Globus pallidus (tissue), 1 donor: Measurements from ENCODE around the gene RAPGEFL1.
"Not testable (repeated sequence)": the region's sequence is repeated elsewhere in the genome, so short reads cannot be mapped to it uniquely, and the experiment has no call there.

Experiments
- DNase-seq: peaks from one replicate; pipeline ENCODE4 v3.0.0-alpha.2; 2015; ENCODE audit warnings: low spot score

Gene RAPGEFL1, protein sequence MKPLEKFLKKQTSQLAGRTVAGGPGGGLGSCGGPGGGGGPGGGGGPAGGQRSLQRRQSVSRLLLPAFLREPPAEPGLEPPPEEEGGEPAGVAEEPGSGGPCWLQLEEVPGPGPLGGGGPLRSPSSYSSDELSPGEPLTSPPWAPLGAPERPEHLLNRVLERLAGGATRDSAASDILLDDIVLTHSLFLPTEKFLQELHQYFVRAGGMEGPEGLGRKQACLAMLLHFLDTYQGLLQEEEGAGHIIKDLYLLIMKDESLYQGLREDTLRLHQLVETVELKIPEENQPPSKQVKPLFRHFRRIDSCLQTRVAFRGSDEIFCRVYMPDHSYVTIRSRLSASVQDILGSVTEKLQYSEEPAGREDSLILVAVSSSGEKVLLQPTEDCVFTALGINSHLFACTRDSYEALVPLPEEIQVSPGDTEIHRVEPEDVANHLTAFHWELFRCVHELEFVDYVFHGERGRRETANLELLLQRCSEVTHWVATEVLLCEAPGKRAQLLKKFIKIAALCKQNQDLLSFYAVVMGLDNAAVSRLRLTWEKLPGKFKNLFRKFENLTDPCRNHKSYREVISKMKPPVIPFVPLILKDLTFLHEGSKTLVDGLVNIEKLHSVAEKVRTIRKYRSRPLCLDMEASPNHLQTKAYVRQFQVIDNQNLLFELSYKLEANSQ

GRCh38 chr17:40177275-40177874 lies at the start of gene RAPGEFL1:
Gene RAPGEFL1, plus strand, starts transcription at chr17:40177470. Its CDS starts 392 bp downstream, at chr17:40177862.
- DNase-seq, result peak; percentile 25

GRCh38 chr17:40129498-40129897 lies 47.8 kb upstream of the RAPGEFL1 start:
- no peak for DNase-seq

GRCh38 chr17:40130352-40131042 lies 46.8 kb upstream of the RAPGEFL1 start:
- no peak for DNase-seq

GRCh38 chr17:40134184-40134583 lies 43.1 kb upstream of the RAPGEFL1 start:
- no peak for DNase-seq

- DNase-seq, result no peak
Measured at GRCh38 chr17:40135817-40136216, 41.5 kb upstream of the RAPGEFL1 start.

DNA sequence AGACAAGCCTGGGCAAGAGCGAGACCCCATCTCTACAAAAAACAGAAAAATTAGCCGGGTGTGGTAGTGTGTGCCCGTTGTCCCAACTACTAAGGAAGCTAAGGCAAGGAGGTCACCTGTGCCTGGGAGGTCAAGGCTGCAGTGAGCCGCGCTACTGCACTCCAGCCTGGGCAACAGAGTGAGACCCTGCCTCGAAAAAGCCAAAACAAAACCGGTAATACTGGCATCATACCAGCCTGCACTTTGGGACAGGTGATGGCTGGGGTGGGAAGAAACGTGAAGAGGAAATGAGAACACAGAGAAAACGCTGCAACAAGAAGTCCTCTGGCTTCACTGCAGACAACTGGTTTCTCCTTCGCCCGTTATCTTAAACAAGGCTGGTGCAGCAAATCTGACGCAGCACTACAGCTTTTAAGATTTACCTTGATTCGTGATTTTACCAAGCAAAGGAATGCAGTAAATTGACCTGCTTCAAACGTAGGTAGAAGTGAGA lies 37.7 kb upstream of the RAPGEFL1 start:
- DNase-seq, result no peak

- DNase-seq, result not testable (repeated sequence)
Measured at GRCh38 chr17:40143166-40143565, 34.1 kb upstream of the RAPGEFL1 start.

GRCh38 chr17:40145476-40145875 lies 31.8 kb upstream of the RAPGEFL1 start:
- DNase-seq, result no peak

DNA sequence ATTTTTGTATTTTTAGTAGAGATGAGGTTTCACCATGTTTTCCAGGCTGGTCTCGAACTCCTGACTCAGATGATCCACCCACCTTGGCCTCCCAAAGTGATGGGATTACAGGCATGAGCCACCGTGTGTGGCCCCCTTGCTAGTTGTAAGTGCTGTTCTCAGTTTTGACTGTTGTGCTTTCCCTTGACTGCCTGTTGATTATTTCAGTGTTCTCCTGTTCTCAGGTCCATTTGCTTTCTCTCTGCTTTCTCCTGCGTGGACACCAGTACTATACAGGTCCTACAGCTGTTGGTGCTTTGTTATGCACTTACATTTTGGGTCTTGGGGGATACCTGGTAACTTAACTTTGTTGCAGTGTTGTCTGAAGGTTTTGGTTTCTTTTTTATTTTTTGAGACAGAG lies 28.7 kb upstream of the RAPGEFL1 start:
- no peak for DNase-seq

GRCh38 chr17:40150276-40150675 lies 27.0 kb upstream of the RAPGEFL1 start:
- DNase-seq, result no peak

DNA sequence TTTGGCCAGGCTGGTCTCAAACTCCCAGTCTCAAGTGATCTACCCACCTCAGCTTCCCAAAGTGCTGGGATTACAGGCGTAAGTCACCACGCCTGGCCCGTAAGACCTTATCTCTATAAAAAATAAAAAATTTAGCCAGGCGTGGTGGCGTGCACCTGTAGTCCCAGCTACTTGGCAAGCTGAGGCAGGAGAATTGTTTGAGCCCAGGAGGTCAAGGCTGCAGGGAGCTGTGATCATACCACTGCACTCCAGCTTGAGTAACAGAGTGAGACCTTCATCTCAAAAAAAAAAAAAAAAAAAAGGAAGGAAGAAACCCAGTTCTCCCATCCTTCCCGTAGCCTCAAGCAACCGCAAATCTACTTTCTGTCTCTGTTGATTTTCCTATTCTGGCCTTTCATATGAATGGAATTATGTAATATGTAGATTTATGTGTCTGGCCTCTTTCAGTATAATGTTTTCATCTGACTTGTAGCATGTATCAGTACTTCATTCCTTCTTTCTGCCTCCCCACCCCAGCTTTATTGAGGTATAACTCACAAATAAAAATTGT lies 25.8 kb upstream of the RAPGEFL1 start:
- DNase-seq, result no peak

DNA sequence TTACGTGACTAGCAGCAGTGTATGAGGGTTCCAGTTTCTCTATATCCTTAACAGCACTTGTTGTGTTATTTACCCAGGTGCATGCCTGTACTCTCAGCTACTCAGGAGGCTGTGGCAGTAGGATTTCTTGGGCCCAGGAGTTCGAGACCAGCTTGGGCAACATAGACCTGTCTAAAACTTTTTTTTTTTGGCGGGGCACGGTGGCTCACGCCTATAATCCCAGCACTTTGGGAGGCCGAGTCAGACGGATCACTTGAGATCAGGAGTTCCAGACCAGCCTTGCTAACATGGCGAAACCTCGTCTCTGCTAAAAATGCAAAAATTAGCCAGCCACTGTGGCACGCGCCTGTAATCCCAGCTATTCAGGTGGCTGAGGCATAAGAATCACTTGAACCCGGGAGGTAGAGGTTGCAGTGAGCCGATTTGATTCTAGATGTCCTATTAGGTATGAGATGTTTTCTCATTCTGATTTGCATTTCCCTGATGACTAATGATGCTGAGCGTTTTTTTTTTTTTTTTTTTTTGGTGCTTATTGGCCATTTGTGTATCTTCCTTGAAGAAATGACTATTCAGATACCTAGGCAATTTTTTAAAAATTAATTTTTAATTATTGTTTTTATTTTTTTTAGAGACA lies 23.6 kb upstream of the RAPGEFL1 start:
- no peak for DNase-seq

- DNase-seq, result no peak
Measured at GRCh38 chr17:40157973-40158372, 19.3 kb upstream of the RAPGEFL1 start.

GRCh38 chr17:40158438-40159013 lies 18.7 kb upstream of the RAPGEFL1 start:
- no peak for DNase-seq

- no peak for DNase-seq
Measured at GRCh38 chr17:40159456-40159855, 17.8 kb upstream of the RAPGEFL1 start.

- no peak for DNase-seq
Measured at GRCh38 chr17:40167685-40168261, 9.5 kb upstream of the RAPGEFL1 start.

DNA sequence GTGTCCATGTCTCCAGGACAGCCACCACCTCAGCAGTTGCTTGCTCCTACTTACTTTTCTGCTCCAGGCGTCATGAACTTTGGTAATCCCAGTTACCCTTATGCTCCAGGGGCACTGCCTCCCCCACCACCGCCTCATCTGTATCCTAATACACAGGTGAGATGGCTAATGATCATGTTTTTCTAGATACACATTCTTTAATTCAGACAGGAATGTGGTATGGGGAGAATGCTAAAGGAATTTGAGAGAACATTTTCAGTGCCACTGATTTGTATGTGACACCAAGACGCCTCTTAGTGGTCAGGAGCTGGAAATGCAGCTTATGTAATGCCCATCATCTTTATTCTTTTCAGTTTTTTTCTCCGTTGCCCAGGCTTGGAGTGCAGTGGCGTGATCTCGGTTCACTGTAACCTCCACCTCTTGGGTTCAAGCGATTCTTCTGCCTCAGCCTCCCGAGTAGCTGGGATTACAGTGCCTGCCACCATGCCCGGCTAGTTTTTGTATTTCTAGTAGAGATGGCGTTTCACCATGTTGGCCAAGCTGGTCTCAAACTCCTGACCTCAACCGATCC lies 8.9 kb upstream of the RAPGEFL1 start:
- peak; percentile 61 for DNase-seq

DNA sequence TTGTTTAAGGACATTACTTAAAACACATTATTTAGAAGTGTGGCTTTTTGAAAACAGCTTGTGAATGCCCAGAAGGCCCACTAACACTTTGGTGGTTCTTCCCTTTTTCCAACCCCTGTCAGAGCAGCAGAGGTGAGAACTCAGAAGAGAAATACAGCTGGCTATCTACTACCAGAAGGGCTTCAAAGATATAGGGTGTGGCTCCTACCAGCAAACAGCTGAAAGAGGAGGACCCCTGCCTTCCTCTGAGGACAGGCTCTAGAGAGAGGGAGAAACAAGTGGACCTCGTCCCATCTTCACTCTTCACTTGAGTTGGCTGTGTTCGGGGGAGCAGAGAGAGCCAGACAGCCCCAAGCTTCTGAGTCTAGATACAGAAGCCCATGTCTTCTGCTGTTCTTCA lies 6.9 kb upstream of the RAPGEFL1 start:
- no peak for DNase-seq

DNA sequence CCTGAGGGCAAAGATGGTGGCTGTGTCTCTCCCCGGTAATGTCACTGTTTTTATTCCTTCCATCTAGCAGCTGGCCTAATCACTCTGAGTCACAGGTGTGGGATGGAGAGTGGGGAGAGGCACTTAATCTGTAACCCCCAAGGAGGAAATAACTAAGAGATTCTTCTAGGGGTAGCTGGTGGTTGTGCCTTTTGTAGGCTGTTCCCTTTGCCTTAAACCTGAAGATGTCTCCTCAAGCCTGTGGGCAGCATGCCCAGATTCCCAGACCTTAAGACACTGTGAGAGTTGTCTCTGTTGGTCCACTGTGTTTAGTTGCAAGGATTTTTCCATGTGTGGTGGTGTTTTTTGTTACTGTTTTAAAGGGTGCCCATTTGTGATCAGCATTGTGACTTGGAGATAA lies 5.5 kb upstream of the RAPGEFL1 start:
- no peak for DNase-seq

- no peak for DNase-seq
Measured at GRCh38 chr17:40173091-40173777, 4.0 kb upstream of the RAPGEFL1 start.
